ENCODE data around the gene PAK4. TPM values are rescaled to one million over a fixed set of nuclear protein-coding genes. Genes with fewer than 3 reads are reported as not detected.

PAK4 gene
- total and polyA plus RNA-seq, 9 of the 15 experiments (the other 6 are each of a cell fraction or from before 2014, with no cell fraction given): 0.21 to 33.5 (median 5.8) TPM

DNA sequence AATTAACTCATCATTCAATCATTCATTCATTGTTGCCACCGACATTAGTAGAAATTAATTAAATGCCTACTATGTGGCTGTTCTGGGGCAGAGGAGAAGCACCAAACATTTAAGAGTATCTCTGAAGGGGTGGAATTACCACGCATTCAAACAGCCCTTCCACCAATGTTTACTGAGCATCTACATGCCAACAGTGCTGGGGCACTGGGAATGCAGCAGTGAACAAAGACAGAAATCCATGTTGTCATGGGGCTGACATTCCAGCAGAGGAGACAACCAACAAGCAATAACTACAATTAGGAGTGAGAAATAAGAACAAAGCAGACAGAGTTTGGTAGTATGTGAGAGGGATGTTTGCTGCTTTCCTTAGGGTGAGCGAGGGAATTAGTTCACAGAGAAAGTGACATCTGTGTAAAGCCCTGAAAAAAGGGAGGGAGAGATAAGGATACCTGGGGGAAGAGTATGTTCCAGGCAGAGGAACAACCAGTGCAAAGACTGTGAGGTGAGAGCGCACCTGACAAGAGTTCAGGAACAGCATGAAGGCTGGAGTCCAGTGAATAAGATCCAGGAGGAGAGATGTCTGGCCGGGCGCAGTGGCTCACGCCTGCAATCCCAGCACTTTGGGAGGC, 1.3 kb upstream of the PAK4 start:
- Histone ChIP-seq H2AFZ (ENCODE audit: low read depth, low read length) (peak overlapping the region; percentile 22; the same call in 1 of the 2 replicates), H3K4me1 (replicated peaks in 1 of 2; ENCODE audit: control insufficient read depth in 2 of 2, insufficient read depth in 2 of 2, low read length in 2 of 2) (peaks cover 3 to 24% of the 10 kb centered on the region in 2 experiments; a peak in 3 of 5 replicates), H3K36me3 (ENCODE audit: control insufficient read depth, insufficient read depth, low read length) (peaks cover 3% of the 10 kb centered on the region; the same call in 1 of the 3 replicates), H3K9me1 (ENCODE audit: control insufficient read depth, insufficient read depth, low read length) (peaks cover 10% of the 10 kb centered on the region), H3K4me3 (no peak overlapping the region), H3K4me2 (ENCODE audit: insufficient read depth, low read length) (no peak overlapping the region), H3K79me2 (ENCODE audit: control insufficient read depth, insufficient read depth, low read length) (peaks cover 37% of the 10 kb centered on the region), H4K20me1 (replicated peaks; ENCODE audit: control insufficient read depth, insufficient read depth, low read length) (peaks cover 18% of the 10 kb centered on the region; the same call in 1 of the 2 replicates), H3K9me3 (replicated peaks; ENCODE audit: control insufficient read depth, insufficient read depth, low read depth, low read length) (no peaks in the 10 kb centered on the region), H3K9ac (ENCODE audit: insufficient read depth in 1 of 2, low read depth in 2 of 2, low read length in 2 of 2) (no peak overlapping the region), H3K27ac (ENCODE audit: extremely low read depth, low read depth, low read length) (no peak overlapping the region), H3K27me3 (ENCODE audit: control insufficient read depth in 2 of 2, insufficient read depth in 2 of 2, low read length in 2 of 2) (no peaks in the 10 kb centered on the region; a peak in 1 of 5 replicates)
- intact Hi-C loops (cut with micrococcal nuclease) (loop anchor here (5.0 kb wide), 2 partner anchors 83 to 288 kb away; partner anchors contain the start of gene PLEKHG2), in situ Hi-C loops (cut with MboI) (loop anchor here (5.0 kb wide), 2 partner anchors 68 to 203 kb away; no protein-coding TSS in a partner anchor)
- no TSS peak for BruUV-seq (replicated peaks)
- no peak for ATAC-seq
- DNase-seq (ENCODE audit: extremely low read depth in 1 of 4, low spot score in 3 of 4): no peak
- ChIA-PET CTCF (ENCODE audit: low intra/inter-chr PET ratio) (interaction anchor here (0.6 to 1.5 kb wide), 2 partner anchors 204 to 291 kb away, joined by 3 to 6 read pairs; no protein-coding TSS in a partner anchor), POLR2A (no interaction called here)
- 68% methylated on average over 7 of the region's 7 CpGs for WGBS (ENCODE audit: insufficient coverage, low coverage, missing lambda C conversion rate)
- no peak for TF ChIP-seq SP1 (CRISPR knock-in tag; IDR thresholded peaks at IDR 0.05)
- TF ChIP-seq KLF6 (CRISPR knock-in tag; IDR thresholded peaks at IDR 0.05; ENCODE audit: borderline replicate concordance): no peak
- FAIRE-seq: peak; percentile 71

DNA sequence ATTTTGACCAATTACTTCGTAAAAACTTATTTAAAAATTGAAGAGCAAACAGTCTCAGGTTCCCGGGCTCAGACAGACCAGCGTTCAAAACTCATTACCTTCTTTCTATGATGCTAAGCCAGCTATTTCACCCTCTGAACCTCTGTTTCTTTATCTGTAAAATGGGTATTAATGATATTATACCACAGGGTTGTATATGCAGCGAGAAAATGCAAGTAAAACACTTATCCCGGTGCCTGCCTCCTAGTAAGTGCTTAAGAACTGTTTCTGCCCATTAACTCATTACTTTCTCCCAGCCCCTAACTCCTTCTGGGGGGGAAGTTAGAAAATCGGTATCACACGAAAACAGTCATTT, 410 bp upstream of the PAK4 start:
- POLR2A ChIA-PET: interaction anchor here (1.0 kb wide), 2 partner anchors 82 to 203 kb away, joined by 3 read pairs; no protein-coding TSS in a partner anchor
- peak overlapping the region; percentile 34; the same call in 2 of the 3 replicates for H3K27ac ChIP-seq (ENCODE audit: extremely low read depth, low read depth, low read length)
- no peak for DNase-seq (ENCODE audit: extremely low read depth in 1 of 4, low spot score in 3 of 4)
- TF ChIP-seq ZKSCAN8 (CRISPR knock-in tag; IDR thresholded peaks at IDR 0.05) (no peak), ZBED1 (IDR thresholded peaks at IDR 0.05) (no peak), PPARD (CRISPR knock-in tag; IDR thresholded peaks at IDR 0.05) (no peak), ZNF143 (CRISPR knock-in tag; IDR thresholded peaks at IDR 0.05) (no peak), TAF15 (IDR thresholded peaks at IDR 0.05; ENCODE audit: low read depth, low read length) (no peak), IFI16 (CRISPR knock-in tag; IDR thresholded peaks at IDR 0.05) (no peak), ZNF444 (CRISPR knock-in tag; IDR thresholded peaks at IDR 0.05) (no peak), ZNF778 (CRISPR knock-in tag; IDR thresholded peaks at IDR 0.05) (no peak), SRSF9 (IDR thresholded peaks at IDR 0.05; ENCODE audit: borderline replicate concordance, low read depth, low read length) (no peak), ARNT (IDR thresholded peaks at IDR 0.05) (peak in 1 of 2 experiments; percentile 79; a peak in 1 of 4 replicates)
- TF ChIP-seq, protein P1, sequence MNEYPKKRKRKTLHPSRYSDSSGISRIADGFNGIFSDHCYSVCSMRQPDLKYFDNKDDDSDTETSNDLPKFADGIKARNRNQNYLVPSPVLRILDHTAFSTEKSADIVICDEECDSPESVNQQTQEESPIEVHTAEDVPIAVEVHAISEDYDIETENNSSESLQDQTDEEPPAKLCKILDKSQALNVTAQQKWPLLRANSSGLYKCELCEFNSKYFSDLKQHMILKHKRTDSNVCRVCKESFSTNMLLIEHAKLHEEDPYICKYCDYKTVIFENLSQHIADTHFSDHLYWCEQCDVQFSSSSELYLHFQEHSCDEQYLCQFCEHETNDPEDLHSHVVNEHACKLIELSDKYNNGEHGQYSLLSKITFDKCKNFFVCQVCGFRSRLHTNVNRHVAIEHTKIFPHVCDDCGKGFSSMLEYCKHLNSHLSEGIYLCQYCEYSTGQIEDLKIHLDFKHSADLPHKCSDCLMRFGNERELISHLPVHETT (CRISPR knock-in tag; conservative IDR thresholded peaks at IDR 0.05 in 1 of 2, IDR thresholded peaks at IDR 0.05 in 1 of 2): no peak

More for the DNA sequence above, 410 bp upstream of the PAK4 start:
- peaks cover 3% of the 10 kb centered on the region; the same call in 1 of the 3 replicates for H3K36me3 ChIP-seq (ENCODE audit: control insufficient read depth, insufficient read depth, low read length)
- ATAC-seq: no peak; the same call in 2 of the 3 replicates
- FAIRE-seq: no peak
- H2AFZ ChIP-seq (ENCODE audit: low read depth, low read length): peak overlapping the region; percentile 95
- peak overlapping the region in 1 of 2 experiments; percentile 42; a peak in 2 of 4 replicates for H3K9ac ChIP-seq (ENCODE audit: insufficient read depth in 1 of 2, low read depth in 2 of 2, low read length in 2 of 2)
- H3K79me2 ChIP-seq (ENCODE audit: control insufficient read depth, insufficient read depth, low read length): peaks cover 43% of the 10 kb centered on the region
- peaks cover 3 to 26% of the 10 kb centered on the region in 2 experiments; a peak in 3 of 5 replicates for H3K4me1 ChIP-seq (replicated peaks in 1 of 2; ENCODE audit: control insufficient read depth in 2 of 2, insufficient read depth in 2 of 2, low read length in 2 of 2)
- peak overlapping the region; percentile 69 for H3K4me2 ChIP-seq (ENCODE audit: insufficient read depth, low read length)
- H3K27me3 ChIP-seq (ENCODE audit: control insufficient read depth in 2 of 2, insufficient read depth in 2 of 2, low read length in 2 of 2): no peaks in the 10 kb centered on the region
- H3K9me3 ChIP-seq (replicated peaks; ENCODE audit: control insufficient read depth, insufficient read depth, low read depth, low read length): no peaks in the 10 kb centered on the region
- in situ Hi-C loops (cut with MboI) (no loop called here), intact Hi-C loops (cut with micrococcal nuclease) (no loop called here)
- BruUV-seq (replicated peaks): no TSS peak
- peaks cover 10% of the 10 kb centered on the region for H3K9me1 ChIP-seq (ENCODE audit: control insufficient read depth, insufficient read depth, low read length)
- CTCF ChIA-PET (ENCODE audit: low intra/inter-chr PET ratio): no interaction called here
- H4K20me1 ChIP-seq (replicated peaks; ENCODE audit: control insufficient read depth, insufficient read depth, low read length): peaks cover 21% of the 10 kb centered on the region
- WGBS (ENCODE audit: insufficient coverage, low coverage, missing lambda C conversion rate): 39% methylated on average over 7 of the region's 7 CpGs
- H3K4me3 ChIP-seq: peak overlapping the region; percentile 79
